Stimulated activated CD4-positive, alpha-beta T cell treated with anti-CD3 and anti-CD28 coated beads, Interleukin-1b, Interleukin-23, amount 100 ng/mL, for 4 hours (primary cell): ENCODE measurements around the gene HPN.
"Not testable (repeated sequence)": the region's sequence is repeated elsewhere in the genome, so short reads cannot be mapped to it uniquely, and the experiment has no call there.

ENCODE experiments used
- DNase-seq, 2 donors: peaks; one replicate each; pipeline ENCODE4 v3.0.0-alpha.2; 2020; ENCODE audit warnings: low read depth in 2 of 2

HPN gene

GRCh38 chr19:35041548-35042055 is at the start of gene HPN:
HPN (plus strand) TSS chr19:35041721; CDS start chr19:35042507, 786 bp downstream.
- DNase-seq = no peak

- not testable (repeated sequence) for DNase-seq
Observed at GRCh38 chr19:34992582-34992981, 48.9 kb upstream of the HPN start.

GRCh38 chr19:34994286-34994642 is 47.3 kb upstream of the HPN start:
- no peak for DNase-seq

- no peak for DNase-seq
Observed at GRCh38 chr19:34994643-34995541, 46.6 kb upstream of the HPN start.

- no peak for DNase-seq
Observed at GRCh38 chr19:34995551-34995950, 46.0 kb upstream of the HPN start.

GRCh38 chr19:34997071-34997617 is 44.4 kb upstream of the HPN start:
- DNase-seq = no peak

- not testable (repeated sequence) for DNase-seq
Observed at GRCh38 chr19:34998224-34998623, 43.3 kb upstream of the HPN start.

GRCh38 chr19:34998777-34999497 is 42.6 kb upstream of the HPN start:
- no peak for DNase-seq

GRCh38 chr19:34999498-35000337 is 41.8 kb upstream of the HPN start, which contains the start of gene GRAMD1A:
GRAMD1A (plus strand) TSS chr19:35000323; CDS start chr19:35000479, 156 bp downstream.
- DNase-seq = peak; percentile 53 to 79

GRCh38 chr19:35000338-35000646 is 41.2 kb upstream of the HPN start:
- no peak for DNase-seq

- peak; percentile 34 to 45 for DNase-seq
Observed at GRCh38 chr19:35000647-35001501, 40.6 kb upstream of the HPN start.

- no peak for DNase-seq
Observed at GRCh38 chr19:35002037-35002535, 39.4 kb upstream of the HPN start.

- no peak for DNase-seq
Observed at GRCh38 chr19:35004517-35005255, 36.8 kb upstream of the HPN start.

GRCh38 chr19:35005256-35005977 is 36.1 kb upstream of the HPN start:
- no peak for DNase-seq

- DNase-seq = not testable (repeated sequence)
Observed at GRCh38 chr19:35006007-35006341, 35.5 kb upstream of the HPN start.

- DNase-seq = no peak
Observed at GRCh38 chr19:35006342-35006998, 35.1 kb upstream of the HPN start.

GRCh38 chr19:35006999-35007365 is 34.5 kb upstream of the HPN start:
- DNase-seq = no peak

GRCh38 chr19:35007427-35007826 is 34.1 kb upstream of the HPN start:
- not testable (repeated sequence) for DNase-seq

- DNase-seq = no peak
Observed at GRCh38 chr19:35008891-35009341, 32.6 kb upstream of the HPN start.
